ENCODE measurements around the gene ERBB2.

The ERBB2 gene

DNA sequence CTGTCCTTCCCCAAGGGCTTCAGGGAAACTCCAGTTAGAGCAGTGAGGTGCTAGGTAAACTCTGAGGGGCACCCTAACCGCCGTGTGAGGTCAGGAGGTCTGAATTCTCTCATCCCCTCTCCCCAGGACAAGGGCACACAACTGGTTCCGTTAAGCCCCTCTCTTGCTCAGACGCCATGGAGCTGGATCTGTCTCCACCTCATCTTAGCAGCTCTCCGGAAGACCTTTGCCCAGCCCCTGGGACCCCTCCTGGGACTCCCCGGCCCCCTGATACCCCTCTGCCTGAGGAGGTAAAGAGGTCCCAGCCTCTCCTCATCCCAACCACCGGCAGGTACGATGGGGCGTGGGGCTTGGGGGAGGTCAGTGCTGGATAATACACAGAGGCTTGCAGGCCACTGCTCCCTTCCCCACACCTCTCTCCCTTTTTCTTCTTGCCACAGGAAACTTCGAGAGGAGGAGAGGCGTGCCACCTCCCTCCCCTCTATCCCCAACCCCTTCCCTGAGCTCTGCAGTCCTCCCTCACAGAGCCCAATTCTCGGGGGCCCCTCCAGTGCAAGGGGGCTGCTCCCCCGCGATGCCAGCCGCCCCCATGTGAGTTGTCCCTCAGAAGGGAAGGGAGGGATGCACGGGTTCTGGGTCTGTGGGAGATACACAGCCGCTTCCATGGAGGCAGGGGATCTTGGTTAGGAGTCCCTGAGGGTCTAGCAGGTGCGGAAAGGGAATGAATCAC is 42.4 kb downstream of the ERBB2 start:
- no peak overlapping the region for H3K4me3 Mint-ChIP-seq

DNA sequence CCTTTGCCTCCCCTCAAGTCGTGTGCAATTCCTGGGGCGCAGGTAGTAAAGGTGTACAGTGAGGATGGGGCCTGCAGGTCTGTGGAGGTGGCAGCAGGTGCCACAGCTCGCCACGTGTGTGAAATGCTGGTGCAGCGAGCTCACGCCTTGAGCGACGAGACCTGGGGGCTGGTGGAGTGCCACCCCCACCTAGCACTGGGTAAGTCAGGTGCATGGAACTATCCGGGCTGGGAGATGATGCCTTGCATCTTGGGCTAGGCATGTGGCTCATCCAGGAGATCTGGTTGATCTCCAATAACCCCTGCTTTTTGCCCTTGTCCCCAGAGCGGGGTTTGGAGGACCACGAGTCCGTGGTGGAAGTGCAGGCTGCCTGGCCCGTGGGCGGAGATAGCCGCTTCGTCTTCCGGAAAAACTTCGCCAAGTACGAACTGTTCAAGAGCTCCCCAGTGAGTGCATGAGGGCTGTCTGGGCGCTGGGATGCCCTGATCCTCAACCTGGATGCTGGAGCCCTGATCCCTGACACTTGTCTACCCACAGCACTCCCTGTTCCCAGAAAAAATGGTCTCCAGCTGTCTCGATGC is 43.1 kb downstream of the ERBB2 start:
- peaks cover 50% of the 10 kb centered on the region for H3K27me3 Mint-ChIP-seq (ENCODE audit: low read depth)
- H3K36me3 Mint-ChIP-seq (ENCODE audit: low read depth), result no peaks in the 10 kb centered on the region
- no peak overlapping the region for H3K4me3 Mint-ChIP-seq
- H3K4me1 Mint-ChIP-seq, result peaks cover 25% of the 10 kb centered on the region
- no peaks in the 10 kb centered on the region for H3K9me3 Mint-ChIP-seq
- TF ChIP-seq, protein P1, sequence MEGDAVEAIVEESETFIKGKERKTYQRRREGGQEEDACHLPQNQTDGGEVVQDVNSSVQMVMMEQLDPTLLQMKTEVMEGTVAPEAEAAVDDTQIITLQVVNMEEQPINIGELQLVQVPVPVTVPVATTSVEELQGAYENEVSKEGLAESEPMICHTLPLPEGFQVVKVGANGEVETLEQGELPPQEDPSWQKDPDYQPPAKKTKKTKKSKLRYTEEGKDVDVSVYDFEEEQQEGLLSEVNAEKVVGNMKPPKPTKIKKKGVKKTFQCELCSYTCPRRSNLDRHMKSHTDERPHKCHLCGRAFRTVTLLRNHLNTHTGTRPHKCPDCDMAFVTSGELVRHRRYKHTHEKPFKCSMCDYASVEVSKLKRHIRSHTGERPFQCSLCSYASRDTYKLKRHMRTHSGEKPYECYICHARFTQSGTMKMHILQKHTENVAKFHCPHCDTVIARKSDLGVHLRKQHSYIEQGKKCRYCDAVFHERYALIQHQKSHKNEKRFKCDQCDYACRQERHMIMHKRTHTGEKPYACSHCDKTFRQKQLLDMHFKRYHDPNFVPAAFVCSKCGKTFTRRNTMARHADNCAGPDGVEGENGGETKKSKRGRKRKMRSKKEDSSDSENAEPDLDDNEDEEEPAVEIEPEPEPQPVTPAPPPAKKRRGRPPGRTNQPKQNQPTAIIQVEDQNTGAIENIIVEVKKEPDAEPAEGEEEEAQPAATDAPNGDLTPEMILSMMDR (IDR thresholded peaks at IDR 0.05; ENCODE audit: unreplicated experiment in 3 of 3), result no peak
- H3K27ac Mint-ChIP-seq, result no peak overlapping the region

More for the DNA sequence above, 42.4 kb downstream of the ERBB2 start:
- H3K36me3 Mint-ChIP-seq (ENCODE audit: low read depth), result no peaks in the 10 kb centered on the region
- no peak overlapping the region for H3K27ac Mint-ChIP-seq
- peaks cover 24% of the 10 kb centered on the region for H3K4me1 Mint-ChIP-seq
- TF ChIP-seq, protein P1 (IDR thresholded peaks at IDR 0.05; ENCODE audit: unreplicated experiment in 3 of 3), result no peak
- H3K9me3 Mint-ChIP-seq, result no peaks in the 10 kb centered on the region
- peaks cover 56% of the 10 kb centered on the region for H3K27me3 Mint-ChIP-seq (ENCODE audit: low read depth)

DNA sequence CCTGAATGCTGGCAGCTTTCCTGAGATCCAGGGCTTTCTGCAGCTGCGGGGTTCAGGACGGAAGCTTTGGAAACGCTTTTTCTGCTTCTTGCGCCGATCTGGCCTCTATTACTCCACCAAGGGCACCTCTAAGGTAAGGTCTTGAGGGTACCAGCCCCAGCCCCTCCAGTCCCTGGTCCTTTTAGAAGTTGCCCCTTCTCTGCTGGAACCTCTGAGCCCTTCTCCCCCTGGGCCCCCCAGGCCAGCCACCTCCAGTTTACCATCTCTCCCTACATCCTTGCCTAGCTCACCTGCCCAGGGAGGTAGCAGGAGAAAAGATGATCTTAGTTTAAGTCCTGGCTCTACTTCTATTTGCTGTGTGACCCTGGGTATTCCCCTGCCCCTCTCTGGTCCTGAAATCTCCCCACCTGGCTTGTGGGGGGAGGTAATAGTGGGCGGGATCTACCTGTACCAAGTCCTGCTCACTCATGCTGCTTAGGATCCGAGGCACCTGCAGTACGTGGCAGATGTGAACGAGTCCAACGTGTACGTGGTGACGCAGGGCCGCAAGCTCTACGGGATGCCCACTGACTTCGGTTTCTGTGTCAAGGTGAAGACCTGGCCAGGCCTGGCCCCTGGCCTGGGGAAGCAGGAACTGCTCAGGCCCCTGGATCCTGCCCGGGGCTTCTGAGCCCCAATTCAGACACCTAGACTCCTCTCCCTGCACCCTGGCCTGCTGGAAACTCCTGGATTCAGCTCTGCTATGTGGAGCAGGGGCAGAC is 44.4 kb downstream of the ERBB2 start:
- Mint-ChIP-seq H3K27ac (no peak overlapping the region), H3K36me3 (ENCODE audit: low read depth) (no peaks in the 10 kb centered on the region), H3K4me1 (peaks cover 21% of the 10 kb centered on the region), H3K27me3 (ENCODE audit: low read depth) (peaks cover 39% of the 10 kb centered on the region), H3K4me3 (no peak overlapping the region), H3K9me3 (no peaks in the 10 kb centered on the region)
- TF ChIP-seq, protein P1 (IDR thresholded peaks at IDR 0.05; ENCODE audit: unreplicated experiment in 3 of 3), result no peak

DNA sequence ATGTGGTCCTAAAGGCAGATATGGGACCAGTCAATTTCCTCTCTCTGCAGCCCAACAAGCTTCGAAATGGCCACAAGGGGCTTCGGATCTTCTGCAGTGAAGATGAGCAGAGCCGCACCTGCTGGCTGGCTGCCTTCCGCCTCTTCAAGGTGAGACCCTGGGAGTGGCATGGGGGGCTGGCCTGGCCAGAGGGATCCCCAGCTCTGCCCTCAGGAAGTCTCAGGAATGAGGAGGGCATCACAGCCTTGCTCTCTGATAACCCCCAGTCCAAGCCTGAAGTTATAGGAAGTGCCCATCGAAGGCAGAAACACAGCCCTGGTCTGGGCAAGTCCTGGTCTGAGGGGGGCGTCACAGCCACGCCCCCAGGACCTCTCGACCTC is 45.0 kb downstream of the ERBB2 start:
- Mint-ChIP-seq H3K36me3 (ENCODE audit: low read depth) (no peaks in the 10 kb centered on the region), H3K9me3 (no peaks in the 10 kb centered on the region), H3K4me1 (peaks cover 17% of the 10 kb centered on the region), H3K27me3 (ENCODE audit: low read depth) (peaks cover 33% of the 10 kb centered on the region), H3K4me3 (no peak overlapping the region), H3K27ac (no peak overlapping the region)
- TF ChIP-seq, protein P1 (IDR thresholded peaks at IDR 0.05; ENCODE audit: unreplicated experiment in 3 of 3), result no peak

DNA sequence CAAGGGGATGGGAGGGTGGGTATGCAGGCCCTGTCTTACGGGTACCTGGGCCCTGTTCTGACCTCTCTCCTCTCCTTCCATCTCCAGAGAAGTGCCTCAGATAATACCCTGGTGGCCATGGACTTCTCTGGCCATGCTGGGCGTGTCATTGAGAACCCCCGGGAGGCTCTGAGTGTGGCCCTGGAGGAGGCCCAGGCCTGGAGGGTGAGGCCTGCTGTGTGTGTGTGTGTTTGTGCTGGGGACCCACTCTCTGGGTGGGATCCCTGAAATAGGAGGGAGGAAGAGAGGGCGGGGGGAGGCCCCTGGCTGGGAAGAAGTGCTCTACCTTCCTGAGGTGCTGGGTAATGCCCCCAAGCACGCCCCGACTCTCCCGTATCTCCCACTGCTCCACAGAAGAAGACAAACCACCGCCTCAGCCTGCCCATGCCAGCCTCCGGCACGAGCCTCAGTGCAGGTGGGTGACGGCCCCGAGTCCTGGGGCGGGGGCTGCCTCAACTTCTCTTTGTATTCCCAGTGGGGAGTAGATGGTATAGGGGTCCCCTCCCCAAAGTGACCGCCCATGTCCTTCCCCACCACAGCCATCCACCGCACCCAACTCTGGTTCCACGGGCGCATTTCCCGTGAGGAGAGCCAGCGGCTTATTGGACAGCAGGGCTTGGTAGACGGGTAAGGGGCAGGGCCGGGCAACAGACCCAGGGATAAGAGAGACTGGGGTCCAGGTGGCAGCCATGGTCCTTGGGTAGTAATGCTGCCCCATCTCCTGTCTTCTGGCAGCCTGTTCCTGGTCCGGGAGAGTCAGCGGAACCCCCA is 45.7 kb downstream of the ERBB2 start:
- TF ChIP-seq, protein P1 (IDR thresholded peaks at IDR 0.05; ENCODE audit: unreplicated experiment in 3 of 3), result no peak
- Mint-ChIP-seq H3K27me3 (ENCODE audit: low read depth) (peaks cover 26% of the 10 kb centered on the region), H3K9me3 (no peaks in the 10 kb centered on the region), H3K4me1 (peaks cover 10% of the 10 kb centered on the region), H3K27ac (no peak overlapping the region), H3K4me3 (no peak overlapping the region), H3K36me3 (ENCODE audit: low read depth) (no peaks in the 10 kb centered on the region)
